Neuron (in vitro differentiated cells): ENCODE measurements around the gene ZC3HAV1.
"Not testable (repeated sequence)": the region's sequence is repeated elsewhere in the genome, so short reads cannot be mapped to it uniquely, and the experiment has no call there.

Experiments
- H2AFZ ChIP-seq: one replicate; pipeline ENCODE4 v1.6.1; 2013; ENCODE audit warnings: low read depth, mild to moderate bottlenecking, inconsistent platforms, low read length, moderate library complexity
- H3K27me3 ChIP-seq: one replicate; pipeline ENCODE4 v1.6.1; 2013; ENCODE audit warnings: low read length; ENCODE audit not compliant: insufficient read depth
- H3K36me3 ChIP-seq: one replicate; pipeline ENCODE4 v1.6.1; 2013; ENCODE audit warnings: low read length; ENCODE audit not compliant: insufficient read depth
- H3K4me1 ChIP-seq: one replicate; pipeline ENCODE4 v1.6.1; 2013; ENCODE audit warnings: low read length; ENCODE audit not compliant: insufficient read depth
- H3K4me3 ChIP-seq: 2 replicates; pipeline ENCODE4 v1.5.1; 2013; ENCODE audit warnings: mild to moderate bottlenecking, low read length, moderate library complexity
- H3K9me3 ChIP-seq: one replicate; pipeline ENCODE4 v1.6.1; 2013; ENCODE audit warnings: low read length

ZC3HAV1 gene

DNA sequence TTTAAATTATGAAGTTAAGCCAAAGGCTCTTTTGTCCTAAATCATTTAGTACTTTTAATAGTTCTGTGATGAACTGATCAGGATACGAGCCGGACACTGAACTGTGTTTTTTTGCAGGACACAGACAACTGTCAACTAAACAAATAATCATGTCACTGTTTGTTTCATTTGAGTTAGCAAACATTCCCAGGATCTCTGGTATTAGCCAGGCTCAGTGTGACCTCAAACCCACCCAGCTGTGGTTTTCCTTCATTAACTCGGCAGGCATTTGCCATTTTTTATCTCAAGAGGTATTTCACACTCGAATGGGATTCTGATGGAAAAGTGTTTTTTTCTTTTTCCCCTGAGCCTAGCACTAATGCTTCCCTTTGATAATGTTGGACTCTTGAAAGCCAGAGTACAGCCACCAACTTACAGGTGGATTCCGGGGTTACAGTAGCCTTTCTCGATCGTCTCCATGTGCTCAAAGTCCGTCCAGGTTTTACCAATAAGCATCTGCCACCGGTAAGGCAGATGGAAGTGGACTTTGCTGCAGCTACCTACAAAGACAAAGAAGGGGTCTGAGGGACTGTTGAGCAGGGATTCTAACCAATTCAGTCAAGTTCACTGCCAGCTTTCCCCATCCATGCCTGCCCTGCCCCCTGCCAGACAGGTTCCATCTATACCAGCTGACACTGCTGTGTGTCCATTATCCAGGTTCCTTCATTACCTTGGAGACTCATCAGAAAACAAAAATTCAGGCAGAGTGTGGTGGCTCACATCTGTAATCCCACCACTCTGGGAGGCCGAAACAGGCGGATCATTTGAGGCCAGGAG, 33.4 kb downstream of the ZC3HAV1 start:
- H3K36me3 ChIP-seq, result peaks cover 9% of the 10 kb centered on the region
- peaks cover 2% of the 10 kb centered on the region for H3K4me1 ChIP-seq

DNA sequence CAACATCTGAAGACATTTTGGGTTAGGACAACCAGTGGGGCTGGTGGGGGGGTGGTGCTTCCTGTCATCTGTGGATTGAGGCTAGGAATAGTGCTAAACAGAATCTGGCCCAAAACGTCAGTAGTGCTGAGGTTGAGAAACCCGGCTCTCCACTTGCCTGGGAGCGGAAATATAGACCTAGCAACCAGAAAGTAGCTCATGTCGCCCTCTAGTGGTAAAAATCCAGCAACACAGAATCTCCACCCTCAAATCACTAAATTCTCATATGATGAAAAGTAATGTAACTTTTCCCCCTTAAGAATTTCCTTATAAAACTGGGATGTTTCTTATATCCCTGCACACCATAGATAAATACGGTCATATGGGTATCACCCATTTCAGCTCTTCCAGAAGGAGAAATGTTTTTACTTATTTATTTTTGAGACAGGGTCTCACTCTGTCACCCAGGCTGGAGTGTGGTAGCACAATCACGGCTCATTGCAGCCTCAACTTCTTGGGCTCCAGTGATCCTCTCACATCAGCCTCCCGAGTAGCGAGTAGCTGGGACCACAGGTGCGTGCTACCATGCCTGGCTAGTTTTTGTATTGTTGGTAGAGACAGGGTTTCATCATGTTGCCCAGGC, 34.4 kb downstream of the ZC3HAV1 start:
- peaks cover 9% of the 10 kb centered on the region for H3K36me3 ChIP-seq
- H3K27me3 ChIP-seq, result no peaks in the 10 kb centered on the region
- no peak overlapping the region for H2AFZ ChIP-seq
- H3K9me3 ChIP-seq, result no peaks in the 10 kb centered on the region
- H3K4me1 ChIP-seq, result peaks cover 2% of the 10 kb centered on the region
- no peak overlapping the region for H3K4me3 ChIP-seq

More for the DNA sequence above, 33.4 kb downstream of the ZC3HAV1 start:
- H3K9me3 ChIP-seq, result no peaks in the 10 kb centered on the region
- H2AFZ ChIP-seq, result no peak overlapping the region
- no peak overlapping the region for H3K4me3 ChIP-seq
- no peaks in the 10 kb centered on the region for H3K27me3 ChIP-seq

DNA sequence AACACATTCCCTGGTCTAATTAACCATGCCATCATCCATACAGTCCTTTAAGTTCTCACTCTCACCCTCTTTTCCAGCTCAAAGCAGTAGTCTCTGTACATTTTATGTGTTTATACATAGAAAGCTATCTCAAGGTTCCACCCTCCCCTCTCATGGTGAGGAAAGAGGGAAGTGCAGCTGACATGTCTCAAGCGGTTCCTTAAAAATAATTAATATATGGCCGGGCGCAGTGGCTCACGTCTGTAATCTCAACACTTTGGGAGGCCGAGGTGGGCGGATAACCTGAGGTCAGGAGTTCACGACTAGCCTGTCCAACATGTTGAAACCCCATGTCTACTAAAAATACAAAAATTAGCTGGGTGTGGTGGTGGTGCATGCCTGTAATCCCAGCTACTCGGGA, 36.7 kb downstream of the ZC3HAV1 start:
- Histone ChIP-seq H3K9me3 (peaks cover 4% of the 10 kb centered on the region), H2AFZ (no peak overlapping the region), H3K27me3 (no peaks in the 10 kb centered on the region), H3K4me3 (no peak overlapping the region), H3K36me3 (peaks cover 13% of the 10 kb centered on the region), H3K4me1 (peaks cover 2% of the 10 kb centered on the region)

DNA sequence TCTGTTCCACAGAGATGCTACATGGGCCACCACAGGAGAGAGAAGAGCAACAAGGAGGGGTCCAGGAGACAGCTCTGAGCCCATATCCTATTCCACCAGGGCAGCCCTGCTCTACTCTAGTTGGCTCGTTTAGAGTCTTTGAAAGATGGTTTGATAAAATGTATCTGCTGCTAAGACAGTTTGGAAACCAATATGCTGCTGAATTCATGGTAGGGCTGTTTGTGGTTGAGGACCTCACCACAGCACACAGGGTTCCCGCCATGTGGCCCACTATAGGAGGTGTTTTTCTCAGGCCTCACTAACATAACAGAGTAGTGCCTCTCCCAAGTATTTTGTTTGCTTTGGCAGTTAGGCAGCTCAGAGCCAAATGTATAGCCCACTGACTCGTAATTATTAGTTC, 37.8 kb downstream of the ZC3HAV1 start:
- peaks cover 12% of the 10 kb centered on the region for H3K36me3 ChIP-seq

DNA sequence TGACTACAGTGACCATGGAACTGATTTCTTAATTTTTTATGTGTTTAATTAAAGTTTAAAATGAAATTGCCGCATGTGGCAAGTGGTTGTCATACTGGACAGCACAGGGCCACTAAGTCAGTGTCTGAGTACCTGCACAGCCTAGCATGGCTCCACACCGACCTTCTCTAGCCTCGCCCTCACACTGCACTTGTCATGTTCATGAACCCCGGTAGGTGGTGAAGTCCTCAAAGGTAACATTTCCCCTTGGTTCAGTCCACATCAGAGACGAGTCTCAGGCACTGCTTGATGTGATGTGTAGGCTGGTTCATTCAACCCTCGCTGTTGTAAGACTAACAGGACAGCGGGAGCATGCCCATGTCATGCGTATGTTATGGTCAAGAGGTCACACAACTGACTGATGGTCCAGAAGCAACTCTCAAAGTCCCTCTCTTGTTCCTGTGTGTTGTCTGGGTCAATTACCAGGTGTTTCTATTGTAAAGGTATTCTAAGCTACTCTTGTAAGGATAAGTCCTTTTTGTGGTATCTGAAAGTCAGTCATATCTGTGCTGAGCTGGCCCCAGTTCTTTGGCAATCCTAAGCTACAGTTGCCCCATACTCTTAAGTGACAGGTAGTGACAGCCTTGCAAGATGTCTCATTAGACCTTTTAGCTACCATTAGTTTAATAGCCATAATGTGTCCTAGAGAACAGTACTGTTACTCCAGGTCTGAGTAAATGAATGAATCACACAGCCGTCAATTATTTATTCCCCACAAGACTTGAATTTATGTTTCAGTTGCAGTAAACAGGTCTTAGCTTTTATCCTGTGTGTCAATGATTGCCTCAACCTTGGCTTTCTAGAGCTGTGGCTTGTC, 40.7 kb downstream of the ZC3HAV1 start:
- H3K9me3 ChIP-seq, result peaks cover 4% of the 10 kb centered on the region
- no peaks in the 10 kb centered on the region for H3K27me3 ChIP-seq
- H2AFZ ChIP-seq, result no peak overlapping the region
- H3K36me3 ChIP-seq, result peaks cover 12% of the 10 kb centered on the region
- H3K4me1 ChIP-seq, result no peaks in the 10 kb centered on the region
- no peak overlapping the region for H3K4me3 ChIP-seq

More for the DNA sequence above, 37.8 kb downstream of the ZC3HAV1 start:
- Histone ChIP-seq H3K4me1 (peaks cover 2% of the 10 kb centered on the region), H2AFZ (no peak overlapping the region), H3K4me3 (no peak overlapping the region), H3K27me3 (no peaks in the 10 kb centered on the region), H3K9me3 (peaks cover 4% of the 10 kb centered on the region)

DNA sequence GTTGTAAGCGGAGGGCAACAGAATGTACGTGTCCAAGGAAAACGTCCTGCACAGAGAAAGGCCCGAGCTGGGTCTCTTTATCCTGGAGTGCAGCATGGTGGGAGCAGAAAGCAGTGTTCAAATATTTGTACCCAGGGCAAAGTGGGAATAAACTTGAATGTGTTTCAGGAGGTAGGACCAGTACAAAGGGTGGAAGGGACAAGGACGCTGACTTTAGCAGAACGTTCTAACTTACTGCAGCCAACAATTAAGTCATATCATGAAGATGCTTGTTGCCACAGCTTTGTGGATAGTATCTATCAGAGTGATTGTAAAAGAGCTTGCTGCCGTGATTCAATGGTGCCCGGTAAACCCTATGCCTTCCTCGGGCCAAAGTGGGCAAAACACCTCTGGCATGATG, 43.2 kb downstream of the ZC3HAV1 start:
- Histone ChIP-seq H3K27me3 (no peaks in the 10 kb centered on the region), H3K9me3 (peaks cover 4% of the 10 kb centered on the region), H2AFZ (no peak overlapping the region), H3K4me1 (no peaks in the 10 kb centered on the region), H3K4me3 (no peak overlapping the region), H3K36me3 (peaks cover 8% of the 10 kb centered on the region)

DNA sequence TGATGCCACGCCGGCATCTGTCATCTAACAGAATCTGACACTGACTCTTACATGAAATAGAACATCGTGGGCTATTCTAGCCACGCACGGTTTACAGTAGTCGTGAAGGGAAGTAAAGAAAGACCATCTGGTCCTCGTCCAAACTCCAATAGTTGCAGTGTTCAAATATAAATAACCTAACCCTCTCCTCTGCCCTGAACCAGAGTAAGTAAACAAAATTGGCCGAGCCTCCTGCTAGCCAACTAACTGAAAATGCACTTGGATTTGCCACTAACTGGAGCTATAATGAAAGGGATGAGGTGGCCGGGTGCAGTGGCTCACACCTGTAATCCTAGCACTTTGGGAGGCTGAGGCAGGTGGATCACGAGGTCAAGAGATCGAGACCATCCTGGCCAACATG, 44.2 kb downstream of the ZC3HAV1 start:
- Histone ChIP-seq H3K9me3 (peaks cover 4% of the 10 kb centered on the region), H3K36me3 (peaks cover 11% of the 10 kb centered on the region)

DNA sequence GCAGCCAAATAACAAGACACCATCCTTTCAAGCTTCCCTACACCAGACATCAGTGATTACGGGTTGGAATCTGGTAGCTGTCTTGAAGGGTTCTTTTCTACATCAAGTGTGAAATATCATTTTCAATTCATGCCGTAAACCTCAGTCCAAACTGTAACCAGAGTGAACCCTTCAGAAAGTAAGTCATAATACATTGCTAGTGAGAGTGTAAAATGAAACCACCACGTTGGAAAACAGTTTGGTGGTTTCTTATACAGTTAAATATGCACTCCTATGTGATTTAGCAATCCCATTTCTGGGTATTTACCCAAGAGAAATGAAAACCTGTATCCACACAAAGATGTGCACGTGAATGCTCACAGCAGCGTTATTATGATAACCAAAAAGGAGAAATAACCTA, 48.1 kb downstream of the ZC3HAV1 start:
- Histone ChIP-seq H3K4me3 (no peak overlapping the region), H3K27me3 (no peaks in the 10 kb centered on the region), H3K36me3 (peaks cover 3% of the 10 kb centered on the region)

More for the DNA sequence above, 44.2 kb downstream of the ZC3HAV1 start:
- no peak overlapping the region for H2AFZ ChIP-seq
- H3K4me1 ChIP-seq, result no peaks in the 10 kb centered on the region
- no peaks in the 10 kb centered on the region for H3K27me3 ChIP-seq
- no peak overlapping the region for H3K4me3 ChIP-seq

DNA sequence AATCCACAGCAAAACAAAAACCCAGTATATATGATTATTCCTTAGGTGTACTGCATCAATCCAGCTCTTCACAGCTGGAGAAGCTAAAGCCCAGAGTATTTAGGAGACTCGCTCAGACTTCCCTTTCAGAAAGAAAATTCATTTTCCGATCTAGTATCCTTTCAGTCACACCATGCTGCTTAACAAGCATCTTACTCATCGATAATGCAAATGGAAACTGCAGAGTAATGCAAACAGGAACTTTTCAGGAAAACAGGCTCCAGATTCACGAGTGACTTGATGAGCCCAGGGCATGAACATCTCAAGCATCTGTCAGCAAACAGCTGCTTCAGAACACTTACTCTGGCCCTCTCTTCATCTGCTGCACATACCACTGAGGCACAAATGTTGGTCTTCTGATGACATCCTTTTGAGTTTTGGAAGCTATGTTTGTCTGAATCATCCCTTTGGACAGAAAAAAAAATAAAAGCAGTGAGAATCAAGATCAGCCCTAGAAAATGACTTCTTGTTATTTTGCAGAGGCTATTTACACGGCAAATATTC, 48.8 kb downstream of the ZC3HAV1 start:
- H3K4me3 ChIP-seq, result no peak overlapping the region
- no peaks in the 10 kb centered on the region for H3K4me1 ChIP-seq
- no peaks in the 10 kb centered on the region for H3K27me3 ChIP-seq
- no peaks in the 10 kb centered on the region for H3K9me3 ChIP-seq
- H3K36me3 ChIP-seq, result peaks cover 3% of the 10 kb centered on the region
- H2AFZ ChIP-seq, result no peak overlapping the region

More for the DNA sequence above, 48.1 kb downstream of the ZC3HAV1 start:
- Histone ChIP-seq H3K9me3 (no peaks in the 10 kb centered on the region), H3K4me1 (no peaks in the 10 kb centered on the region), H2AFZ (no peak overlapping the region)

DNA sequence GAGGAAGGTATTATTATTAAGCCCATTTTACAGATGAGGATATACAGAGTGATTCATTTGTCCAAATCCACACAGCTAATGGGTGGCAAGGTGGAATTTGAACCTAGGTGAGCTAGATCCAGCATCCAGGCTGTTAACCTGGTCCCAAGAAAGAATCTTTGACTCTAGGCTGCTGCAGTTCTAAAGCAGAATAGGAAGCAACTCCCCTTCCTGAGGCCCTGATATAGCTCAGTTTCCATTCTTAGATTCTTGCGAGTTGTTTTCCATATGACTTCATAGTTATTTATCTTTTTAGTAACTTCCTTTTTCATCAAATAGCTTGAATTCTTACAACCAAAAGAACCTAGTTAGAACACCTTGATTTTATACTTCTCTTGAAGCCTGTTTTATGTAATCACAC, 49.6 kb downstream of the ZC3HAV1 start:
- H3K36me3 ChIP-seq, result peaks cover 3% of the 10 kb centered on the region
- no peak overlapping the region for H2AFZ ChIP-seq
- no peaks in the 10 kb centered on the region for H3K27me3 ChIP-seq
- H3K9me3 ChIP-seq, result no peaks in the 10 kb centered on the region
- no peaks in the 10 kb centered on the region for H3K4me1 ChIP-seq
- H3K4me3 ChIP-seq, result no peak overlapping the region

DNA sequence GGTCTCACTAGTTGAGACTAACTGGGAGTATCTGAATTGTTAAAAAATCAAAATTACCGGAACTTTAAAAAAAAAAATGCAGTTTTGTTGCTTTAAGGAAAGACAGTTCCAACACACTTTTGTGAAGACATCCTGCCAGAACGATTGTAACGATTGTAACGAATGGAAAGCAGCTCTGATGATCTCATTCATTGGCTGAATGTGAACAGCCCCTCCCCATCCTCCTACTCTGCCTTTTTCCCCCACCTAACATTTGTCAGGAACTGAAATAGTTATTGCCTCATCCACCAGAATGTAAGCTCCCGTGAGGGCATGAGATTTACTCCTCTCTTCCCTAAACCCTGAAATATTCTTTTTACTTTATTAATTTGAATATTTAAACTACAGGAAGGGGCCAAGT, 50.6 kb downstream of the ZC3HAV1 start:
- no peaks in the 10 kb centered on the region for H3K4me1 ChIP-seq
- no peaks in the 10 kb centered on the region for H3K27me3 ChIP-seq
- H2AFZ ChIP-seq, result no peak overlapping the region
- H3K9me3 ChIP-seq, result no peaks in the 10 kb centered on the region
- H3K4me3 ChIP-seq, result no peak overlapping the region
- peaks cover 8% of the 10 kb centered on the region for H3K36me3 ChIP-seq

DNA sequence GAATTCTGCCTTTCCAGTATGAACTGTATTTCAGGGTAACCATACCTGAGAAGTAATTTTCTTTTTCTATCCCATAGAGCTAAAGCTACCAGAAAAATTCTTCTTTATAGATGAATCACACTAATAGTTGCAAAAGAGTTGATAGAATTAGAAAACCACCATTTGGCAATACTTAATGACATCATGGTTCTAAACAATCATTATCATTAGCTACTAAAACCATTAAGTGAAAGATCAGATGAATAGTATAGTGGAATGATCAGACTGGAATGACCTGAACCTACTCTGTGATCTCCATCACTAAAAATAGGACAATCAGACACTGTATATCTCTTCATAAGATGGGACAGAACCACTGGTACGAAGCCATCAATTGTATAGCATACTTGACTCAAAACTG, 53.8 kb downstream of the ZC3HAV1 start:
- no peaks in the 10 kb centered on the region for H3K4me1 ChIP-seq
- H3K4me3 ChIP-seq, result no peak overlapping the region
- no peaks in the 10 kb centered on the region for H3K27me3 ChIP-seq
- peaks cover 6% of the 10 kb centered on the region for H3K36me3 ChIP-seq
- H2AFZ ChIP-seq, result no peak overlapping the region
- no peaks in the 10 kb centered on the region for H3K9me3 ChIP-seq

DNA sequence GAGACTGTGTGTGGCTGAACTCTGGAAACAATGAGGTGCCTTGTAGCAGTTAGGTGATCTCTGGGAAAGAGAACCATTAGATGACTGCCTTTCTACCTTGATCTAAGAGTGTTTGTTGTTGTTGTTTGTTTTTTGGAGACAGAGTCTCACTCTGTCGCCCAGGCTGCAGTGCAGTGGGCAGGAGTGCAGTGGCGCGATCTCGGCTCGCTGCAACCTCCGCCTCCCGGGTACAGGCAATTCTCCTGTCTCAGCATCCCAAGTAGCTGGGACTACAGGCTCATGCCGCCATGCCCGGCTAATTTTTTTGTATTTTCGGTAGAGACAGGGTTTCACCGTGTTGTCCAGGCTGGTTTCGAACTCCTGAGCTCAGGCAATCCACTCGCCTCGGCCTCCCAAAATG, 54.9 kb downstream of the ZC3HAV1 start:
- not testable (repeated sequence) for H2AFZ ChIP-seq, H3K36me3 ChIP-seq, H3K4me1 ChIP-seq, H3K4me3 ChIP-seq, H3K9me3 ChIP-seq, H3K27me3 ChIP-seq
